Stimulated activated CD8-positive, alpha-beta memory T cell treated with anti-CD3 and anti-CD28 coated beads, Interleukin-2, amount 100 ng/mL, for 48 hours (primary cell): ENCODE data around the gene DSP.

Source experiments
- DNase-seq, 2 donors: peaks; one replicate each; pipeline ENCODE4 v3.0.0-alpha.2; 2020; ENCODE audit warnings: low read depth in 2 of 2

Gene DSP

GRCh38 chr6:7541175-7542064 is at the start of gene DSP:
DSP (plus strand) TSS chr6:7541671; CDS start chr6:7541916, 245 bp downstream.
- DNase-seq = peak; percentile 6 to 14

- no peak for DNase-seq
Observed at GRCh38 chr6:7493866-7494265, 47.6 kb upstream of the DSP start.

- DNase-seq = no peak
Observed at GRCh38 chr6:7494638-7495037, 46.8 kb upstream of the DSP start.

GRCh38 chr6:7496266-7496875 is 45.1 kb upstream of the DSP start:
- no peak for DNase-seq

- DNase-seq = no peak
Observed at GRCh38 chr6:7500752-7501282, 40.7 kb upstream of the DSP start.

GRCh38 chr6:7502743-7503142 is 38.7 kb upstream of the DSP start:
- no peak for DNase-seq

- DNase-seq = no peak
Observed at GRCh38 chr6:7504041-7504440, 37.4 kb upstream of the DSP start.

GRCh38 chr6:7505189-7505699 is 36.2 kb upstream of the DSP start:
- DNase-seq = no peak

GRCh38 chr6:7507600-7507999 is 33.9 kb upstream of the DSP start:
- DNase-seq = no peak

- DNase-seq = no peak
Observed at GRCh38 chr6:7512320-7512719, 29.2 kb upstream of the DSP start.

- no peak for DNase-seq
Observed at GRCh38 chr6:7513529-7513928, 27.9 kb upstream of the DSP start.

- DNase-seq = no peak
Observed at GRCh38 chr6:7515363-7515762, 26.1 kb upstream of the DSP start.

GRCh38 chr6:7518877-7519276 is 22.6 kb upstream of the DSP start:
- no peak for DNase-seq

GRCh38 chr6:7522873-7523272 is 18.6 kb upstream of the DSP start:
- DNase-seq = no peak

GRCh38 chr6:7523922-7524321 is 17.5 kb upstream of the DSP start:
- no peak for DNase-seq

GRCh38 chr6:7526755-7527154 is 14.7 kb upstream of the DSP start:
- DNase-seq = no peak

- DNase-seq = no peak
Observed at GRCh38 chr6:7528565-7528964, 12.9 kb upstream of the DSP start.

- DNase-seq = no peak
Observed at GRCh38 chr6:7529141-7529540, 12.3 kb upstream of the DSP start.

- no peak for DNase-seq
Observed at GRCh38 chr6:7532232-7532631, 9.2 kb upstream of the DSP start.

- no peak for DNase-seq
Observed at GRCh38 chr6:7532821-7533220, 8.7 kb upstream of the DSP start.

GRCh38 chr6:7534192-7534591 is 7.3 kb upstream of the DSP start:
- DNase-seq = no peak

GRCh38 chr6:7535498-7535897 is 6.0 kb upstream of the DSP start:
- DNase-seq = no peak
